HUES64 (cell line): ENCODE results near the gene IRAK3.

Experiments used
- H3K27ac ChIP-seq: 2 replicates; pipeline ENCODE4 v1.7.0; 2013; ENCODE audit warnings: low read depth, low read length, inconsistent platforms
- H3K27me3 ChIP-seq: 2 replicates; pipeline ENCODE4 v1.6.1; 2013; ENCODE audit warnings: mild to moderate bottlenecking, low read length; ENCODE audit not compliant: insufficient read depth
- H3K36me3 ChIP-seq: 2 replicates; pipeline ENCODE4 v1.6.1; 2013; ENCODE audit warnings: mild to moderate bottlenecking, low read length; ENCODE audit not compliant: insufficient read depth
- H3K4me1 ChIP-seq: 2 replicates; pipeline ENCODE4 v1.6.1; 2013; ENCODE audit warnings: mild to moderate bottlenecking, low read length, moderate library complexity; ENCODE audit not compliant: insufficient read depth
- H3K4me3 ChIP-seq: 2 replicates; pipeline ENCODE4 v1.5.1; 2013; ENCODE audit warnings: mild to moderate bottlenecking, low read length, moderate library complexity
- H3K9ac ChIP-seq: 2 replicates; pipeline ENCODE4 v1.6.1; 2013; ENCODE audit warnings: mild to moderate bottlenecking, low read depth, low read length
- H3K9me3 ChIP-seq: 2 replicates; pipeline ENCODE4 v1.6.1; 2013; ENCODE audit warnings: low read depth, low read length; ENCODE audit not compliant: insufficient read depth
- WGBS: fragments of 150-250, 120-280 bp; methylation state at CpG from one replicate; pipeline ENCODE4 v1.1.7; 2013; ENCODE audit warnings: missing lambda C conversion rate; 5-methylcytosine and 5-hydroxymethylcytosine counted together

Gene IRAK3

DNA sequence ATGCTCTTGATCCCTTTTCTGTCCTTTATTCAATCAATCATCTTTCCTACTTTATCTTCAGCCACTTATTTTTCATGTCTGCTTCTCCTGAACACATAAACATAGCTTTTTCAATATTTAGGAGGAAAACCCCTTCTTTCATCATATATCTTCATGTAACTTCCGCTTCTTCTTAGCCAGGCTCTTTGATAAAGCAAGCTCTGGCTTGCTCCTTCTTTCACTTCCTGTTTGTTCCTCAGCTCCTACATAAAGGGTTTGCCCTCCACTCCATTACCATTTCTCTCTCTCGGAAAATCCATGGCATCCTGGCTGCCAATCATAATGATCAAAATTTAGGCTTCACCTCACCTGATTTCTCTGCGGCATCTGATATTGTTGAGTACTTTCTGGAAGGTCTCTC lies 79.5 kb downstream of the IRAK3 start:
- no peaks in the 10 kb centered on the region for H3K9me3 ChIP-seq
- peaks cover 10% of the 10 kb centered on the region for H3K4me1 ChIP-seq
- no peaks in the 10 kb centered on the region for H3K27me3 ChIP-seq
- no peak overlapping the region for H3K4me3 ChIP-seq
- no peak overlapping the region for H3K9ac ChIP-seq
- H3K36me3 ChIP-seq, result no peaks in the 10 kb centered on the region
- WGBS, result 78% methylated on average over 3 of the region's 3 CpGs
- no peak overlapping the region for H3K27ac ChIP-seq

- Histone ChIP-seq H3K9me3 (no peaks in the 10 kb centered on the region), H3K27me3 (no peaks in the 10 kb centered on the region), H3K4me3 (no peak overlapping the region), H3K9ac (no peak overlapping the region), H3K27ac (no peak overlapping the region), H3K36me3 (no peaks in the 10 kb centered on the region), H3K4me1 (peaks cover 10% of the 10 kb centered on the region)
- 92% methylated on average over 6 of the region's 6 CpGs for WGBS
Observed at GRCh38 chr12:66269142-66269541, 80.1 kb downstream of the IRAK3 start.

GRCh38 chr12:66269757-66270383 lies 80.9 kb downstream of the IRAK3 start:
- Histone ChIP-seq H3K9me3 (no peaks in the 10 kb centered on the region), H3K9ac (no peak overlapping the region; the same call in 1 of the 2 replicates)
- WGBS, result 76% methylated on average over 5 of the region's 5 CpGs

DNA sequence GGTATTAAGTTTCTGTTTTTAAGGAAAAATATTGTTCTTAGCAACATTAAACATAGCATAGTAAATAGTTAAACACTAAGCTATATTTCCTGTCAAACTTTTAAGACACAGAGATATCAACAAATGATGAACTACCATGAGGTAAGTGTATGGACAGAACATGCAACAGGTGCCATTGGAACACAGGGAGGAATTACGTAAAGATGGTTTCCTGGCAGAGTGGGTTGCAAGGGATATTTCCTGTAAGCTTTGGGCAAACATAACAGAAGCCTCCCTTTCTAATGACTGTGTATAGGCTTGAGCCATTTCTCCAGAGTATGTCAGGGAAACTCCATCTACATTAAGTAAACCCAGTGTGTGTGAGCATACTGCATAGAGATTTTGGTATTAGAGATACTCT lies 81.6 kb downstream of the IRAK3 start:
- no peak overlapping the region for H3K27ac ChIP-seq
- WGBS, result 92% methylated on average over 1 of the region's 1 CpG
- peaks cover 10% of the 10 kb centered on the region for H3K4me1 ChIP-seq
- H3K9ac ChIP-seq, result no peak overlapping the region
- no peak overlapping the region for H3K4me3 ChIP-seq
- H3K9me3 ChIP-seq, result no peaks in the 10 kb centered on the region
- H3K27me3 ChIP-seq, result no peaks in the 10 kb centered on the region
- H3K36me3 ChIP-seq, result no peaks in the 10 kb centered on the region

More at GRCh38 chr12:66269757-66270383, 80.9 kb downstream of the IRAK3 start:
- Histone ChIP-seq H3K27me3 (no peaks in the 10 kb centered on the region), H3K4me3 (no peak overlapping the region), H3K36me3 (no peaks in the 10 kb centered on the region), H3K27ac (no peak overlapping the region), H3K4me1 (peaks cover 10% of the 10 kb centered on the region)

- peak overlapping the region; percentile 56; the same call in 1 of the 2 replicates for H3K27ac ChIP-seq
- 56% methylated on average over 3 of the region's 3 CpGs for WGBS
- no peaks in the 10 kb centered on the region for H3K9me3 ChIP-seq
- H3K27me3 ChIP-seq, result no peaks in the 10 kb centered on the region
- peaks cover 10% of the 10 kb centered on the region for H3K4me1 ChIP-seq
- H3K36me3 ChIP-seq, result no peaks in the 10 kb centered on the region
- H3K4me3 ChIP-seq, result no peak overlapping the region
- no peak overlapping the region for H3K9ac ChIP-seq
Observed at GRCh38 chr12:66272650-66273049, 83.6 kb downstream of the IRAK3 start.

GRCh38 chr12:66273147-66273546 lies 84.1 kb downstream of the IRAK3 start:
- Histone ChIP-seq H3K27me3 (no peaks in the 10 kb centered on the region), H3K9ac (no peak overlapping the region), H3K36me3 (no peaks in the 10 kb centered on the region), H3K9me3 (no peaks in the 10 kb centered on the region), H3K4me1 (peaks cover 10% of the 10 kb centered on the region), H3K27ac (peak overlapping the region; percentile 56; the same call in 1 of the 2 replicates), H3K4me3 (no peak overlapping the region)
- 89% methylated on average over 1 of the region's 1 CpG for WGBS

GRCh38 chr12:66275040-66275439 lies 86.0 kb downstream of the IRAK3 start:
- H3K9ac ChIP-seq, result no peak overlapping the region
- no peaks in the 10 kb centered on the region for H3K9me3 ChIP-seq
- peaks cover 8% of the 10 kb centered on the region for H3K4me1 ChIP-seq
- no peaks in the 10 kb centered on the region for H3K36me3 ChIP-seq
- WGBS, result 95% methylated on average over 2 of the region's 2 CpGs
- H3K4me3 ChIP-seq, result no peak overlapping the region
- no peak overlapping the region for H3K27ac ChIP-seq
- H3K27me3 ChIP-seq, result no peaks in the 10 kb centered on the region

DNA sequence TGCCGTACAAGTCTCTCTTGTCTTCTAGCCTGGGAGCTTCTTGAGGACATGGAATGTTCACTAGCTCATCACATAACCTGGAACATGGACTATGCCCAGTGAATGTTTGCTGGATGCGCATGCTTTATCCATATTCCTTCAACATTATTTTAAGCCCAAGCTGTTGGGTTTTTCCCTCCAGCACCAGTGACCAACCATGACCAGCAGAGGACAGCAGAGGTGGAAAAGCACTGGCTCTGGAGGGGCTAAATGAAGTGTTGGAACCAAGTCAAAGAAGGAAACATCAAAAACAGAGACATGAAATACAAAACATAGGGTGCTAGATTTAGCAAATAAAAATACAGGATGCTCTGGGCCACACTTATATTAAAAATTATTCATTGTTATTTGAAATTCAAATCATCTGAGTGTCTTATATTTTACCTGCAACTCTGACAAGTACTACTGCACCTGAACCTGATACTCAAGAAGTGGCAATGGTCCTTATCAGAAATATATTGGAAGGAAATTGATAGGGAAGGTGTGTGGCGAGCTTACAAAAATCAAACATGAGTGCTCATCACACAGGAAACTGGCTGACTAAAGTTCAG lies 90.2 kb downstream of the IRAK3 start:
- Histone ChIP-seq H3K4me3 (no peak overlapping the region), H3K4me1 (no peaks in the 10 kb centered on the region), H3K27ac (no peak overlapping the region), H3K36me3 (no peaks in the 10 kb centered on the region), H3K9me3 (0 out of 2 replicates have a peak, but pooled peaks cover 4% of the 10 kb centered on the region), H3K9ac (no peak overlapping the region), H3K27me3 (no peaks in the 10 kb centered on the region)
- 62% methylated on average over 3 of the region's 3 CpGs for WGBS

GRCh38 chr12:66280561-66280960 lies 91.5 kb downstream of the IRAK3 start:
- Histone ChIP-seq H3K9ac (no peak overlapping the region), H3K4me1 (no peaks in the 10 kb centered on the region), H3K27ac (no peak overlapping the region), H3K36me3 (no peaks in the 10 kb centered on the region), H3K4me3 (no peak overlapping the region), H3K27me3 (no peaks in the 10 kb centered on the region), H3K9me3 (0 out of 2 replicates have a peak, but pooled peaks cover 4% of the 10 kb centered on the region)
- 92% methylated on average over 1 of the region's 1 CpG for WGBS

DNA sequence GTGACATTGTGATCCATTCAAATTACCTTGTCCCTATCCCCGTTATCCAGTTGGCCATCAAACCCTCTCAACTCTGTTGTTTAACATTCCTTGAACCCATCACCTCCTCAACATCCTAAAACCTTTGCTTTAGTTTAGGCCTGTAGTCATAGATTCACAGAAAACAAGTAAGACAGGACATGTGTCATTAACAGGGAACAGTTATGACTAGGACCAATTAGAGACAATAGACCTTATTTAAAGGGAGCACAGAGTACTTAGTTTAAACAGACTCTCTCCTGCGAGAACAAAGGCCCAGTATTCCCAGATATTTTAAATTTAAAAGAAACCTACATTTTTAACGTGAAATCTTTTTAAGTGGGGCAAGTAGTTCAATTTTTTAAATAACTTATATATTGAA lies 93.2 kb downstream of the IRAK3 start:
- Histone ChIP-seq H3K9me3 (0 out of 2 replicates have a peak, but pooled peaks cover 4% of the 10 kb centered on the region), H3K4me3 (no peak overlapping the region), H3K9ac (no peak overlapping the region), H3K4me1 (no peaks in the 10 kb centered on the region), H3K27me3 (no peaks in the 10 kb centered on the region), H3K27ac (no peak overlapping the region), H3K36me3 (no peaks in the 10 kb centered on the region)
- WGBS, result 87% methylated on average over 2 of the region's 3 CpGs

- WGBS, result 96% methylated on average over 3 of the region's 3 CpGs
- H3K27ac ChIP-seq, result no peak overlapping the region
Observed at GRCh38 chr12:66287275-66287674, 98.3 kb downstream of the IRAK3 start.

More at GRCh38 chr12:66287275-66287674, 98.3 kb downstream of the IRAK3 start:
- Histone ChIP-seq H3K36me3 (no peaks in the 10 kb centered on the region), H3K9me3 (no peaks in the 10 kb centered on the region), H3K27me3 (no peaks in the 10 kb centered on the region), H3K4me3 (no peak overlapping the region), H3K4me1 (no peaks in the 10 kb centered on the region), H3K9ac (no peak overlapping the region)
